GM19099 (cell line): ENCODE data around the gene IFT88.

Source experiments
- POLR2A ChIP-seq: IDR thresholded peaks from 3 replicates; pipeline ENCODE4 v1.6.1; 2011; ENCODE audit warnings: low read depth; ENCODE audit not compliant: insufficient read length; ENCODE audit errors: extremely low read depth

IFT88 gene, protein sequence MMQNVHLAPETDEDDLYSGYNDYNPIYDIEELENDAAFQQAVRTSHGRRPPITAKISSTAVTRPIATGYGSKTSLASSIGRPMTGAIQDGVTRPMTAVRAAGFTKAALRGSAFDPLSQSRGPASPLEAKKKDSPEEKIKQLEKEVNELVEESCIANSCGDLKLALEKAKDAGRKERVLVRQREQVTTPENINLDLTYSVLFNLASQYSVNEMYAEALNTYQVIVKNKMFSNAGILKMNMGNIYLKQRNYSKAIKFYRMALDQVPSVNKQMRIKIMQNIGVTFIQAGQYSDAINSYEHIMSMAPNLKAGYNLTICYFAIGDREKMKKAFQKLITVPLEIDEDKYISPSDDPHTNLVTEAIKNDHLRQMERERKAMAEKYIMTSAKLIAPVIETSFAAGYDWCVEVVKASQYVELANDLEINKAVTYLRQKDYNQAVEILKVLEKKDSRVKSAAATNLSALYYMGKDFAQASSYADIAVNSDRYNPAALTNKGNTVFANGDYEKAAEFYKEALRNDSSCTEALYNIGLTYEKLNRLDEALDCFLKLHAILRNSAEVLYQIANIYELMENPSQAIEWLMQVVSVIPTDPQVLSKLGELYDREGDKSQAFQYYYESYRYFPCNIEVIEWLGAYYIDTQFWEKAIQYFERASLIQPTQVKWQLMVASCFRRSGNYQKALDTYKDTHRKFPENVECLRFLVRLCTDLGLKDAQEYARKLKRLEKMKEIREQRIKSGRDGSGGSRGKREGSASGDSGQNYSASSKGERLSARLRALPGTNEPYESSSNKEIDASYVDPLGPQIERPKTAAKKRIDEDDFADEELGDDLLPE

DNA sequence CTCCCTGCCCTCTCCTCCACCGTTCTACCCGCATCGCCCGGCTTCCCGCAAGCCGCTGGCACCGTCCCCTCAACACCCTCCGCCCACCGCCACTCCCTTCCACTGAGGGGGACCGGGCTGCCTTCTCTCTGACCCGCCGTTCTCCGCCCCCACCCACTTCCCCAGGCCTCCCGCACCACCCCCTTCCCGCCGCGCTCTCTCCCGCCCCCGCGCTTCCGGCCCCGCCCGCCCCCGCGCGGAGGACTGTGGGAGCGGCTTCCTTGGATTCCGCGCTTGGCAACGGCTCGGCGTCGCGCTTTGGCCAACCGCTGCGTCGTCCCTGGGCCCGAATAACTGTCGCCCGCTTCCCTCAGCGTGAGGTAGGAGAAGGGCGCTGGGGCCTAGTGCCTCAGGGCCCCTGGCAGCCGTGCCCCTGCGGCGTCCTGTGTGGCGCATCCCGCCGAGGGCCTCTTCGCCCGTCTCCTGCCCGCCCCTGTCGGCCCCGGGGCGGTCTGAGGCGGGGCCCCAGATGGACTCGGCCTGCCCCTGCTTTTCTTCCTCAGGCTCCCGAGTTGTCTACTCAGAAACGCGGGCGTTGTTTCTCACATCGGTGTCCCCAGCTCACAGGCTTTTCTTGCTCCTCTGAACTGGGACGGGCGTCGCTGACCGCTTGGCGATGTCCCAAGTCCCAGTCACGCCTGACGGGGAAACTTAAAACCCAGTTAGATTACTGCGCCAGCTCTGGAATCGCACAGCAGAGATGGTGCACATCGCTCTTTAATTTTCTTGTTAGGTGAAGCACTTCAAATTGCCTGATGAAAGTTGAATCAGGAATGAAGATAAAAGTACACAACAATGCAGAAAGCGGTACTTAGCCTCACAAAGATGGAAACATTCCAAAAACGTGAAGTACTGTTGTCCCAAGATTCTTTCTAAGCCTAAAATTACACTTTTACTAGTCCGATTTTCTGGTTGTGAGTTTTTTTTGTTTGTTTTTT, at the start of gene IFT88:
TSS of gene IFT88 (plus strand) at position 260 of the 977 bp plus-strand sequence. CDS start 7,229 bp downstream, outside the sequence.
- peak; percentile 74 for TF ChIP-seq POLR2A

DNA sequence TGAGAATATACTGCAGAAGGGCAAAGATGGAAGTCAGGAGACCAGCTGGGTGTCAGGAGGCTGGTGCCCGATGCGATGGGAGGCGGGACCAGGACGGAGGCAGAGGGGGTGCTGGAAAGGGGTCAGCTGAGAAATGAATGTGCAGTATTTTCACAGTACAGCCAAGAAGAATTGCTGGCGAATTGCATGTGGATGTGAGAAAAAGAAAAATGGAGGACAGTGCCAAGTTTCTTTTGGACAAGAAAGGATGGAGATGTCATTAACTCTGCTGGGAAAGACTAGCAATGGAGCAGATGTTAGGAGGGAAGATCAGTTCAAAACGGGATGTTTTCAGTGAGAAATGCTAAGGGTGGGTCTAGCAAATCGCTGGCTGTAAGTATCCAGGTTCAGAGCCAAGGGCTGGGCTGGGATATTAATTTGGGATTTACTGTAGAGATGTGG, 48.3 kb upstream of the IFT88 start:
- TF ChIP-seq POLR2A, result no peak

DNA sequence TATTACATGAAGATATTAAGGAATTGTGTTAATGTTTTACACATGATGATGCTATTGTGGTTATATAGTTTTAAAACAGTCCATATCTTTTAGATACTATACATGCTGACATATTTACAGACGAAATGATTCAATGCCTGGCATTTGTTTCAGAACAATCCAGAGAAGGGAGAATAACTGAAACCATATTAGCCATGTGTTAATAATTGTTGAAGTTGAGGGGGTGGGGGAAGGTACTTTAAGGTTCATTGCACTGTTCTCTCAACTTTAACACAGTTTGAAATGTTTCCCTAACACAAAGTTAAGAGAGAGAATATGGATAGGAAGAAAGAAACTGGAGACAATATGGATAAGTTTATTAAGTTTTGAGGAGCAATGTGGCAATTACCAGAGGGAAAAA, 47.1 kb upstream of the IFT88 start:
- no peak for TF ChIP-seq POLR2A

DNA sequence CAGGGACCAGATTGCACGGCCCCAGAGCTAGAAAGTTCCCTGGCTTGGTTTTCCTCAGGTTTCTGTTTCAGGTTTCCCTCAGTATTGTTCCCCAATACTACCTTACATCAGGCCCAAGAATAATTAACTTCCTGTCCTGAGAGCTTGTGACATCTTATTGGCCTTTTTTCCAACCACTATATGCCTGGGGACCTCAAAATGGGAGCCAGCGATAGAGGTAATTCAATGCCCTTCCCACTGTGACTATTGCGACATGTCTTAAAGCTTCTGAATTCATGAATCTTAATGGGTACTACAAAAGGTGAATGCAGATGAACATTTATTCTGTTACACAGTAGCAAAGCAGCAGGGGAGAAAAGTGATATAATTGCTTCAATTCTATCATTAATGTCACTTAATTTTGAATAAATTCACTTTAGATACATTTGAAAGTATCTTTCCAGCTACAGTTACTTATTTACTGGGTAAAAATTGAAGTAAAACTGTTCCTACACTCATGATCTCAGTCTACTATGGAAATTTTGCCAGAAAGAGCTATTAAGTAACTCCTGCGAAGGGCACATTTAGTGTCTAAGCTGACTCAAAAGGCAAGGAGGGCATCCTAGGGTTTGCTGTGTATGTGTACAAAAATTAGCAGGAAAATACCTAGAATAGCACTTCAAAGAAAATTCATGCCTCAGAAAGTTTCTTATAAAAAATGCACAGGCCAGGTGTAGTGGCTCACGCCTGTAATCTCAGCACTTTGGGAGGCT, 45.4 kb upstream of the IFT88 start:
- no peak for TF ChIP-seq POLR2A

DNA sequence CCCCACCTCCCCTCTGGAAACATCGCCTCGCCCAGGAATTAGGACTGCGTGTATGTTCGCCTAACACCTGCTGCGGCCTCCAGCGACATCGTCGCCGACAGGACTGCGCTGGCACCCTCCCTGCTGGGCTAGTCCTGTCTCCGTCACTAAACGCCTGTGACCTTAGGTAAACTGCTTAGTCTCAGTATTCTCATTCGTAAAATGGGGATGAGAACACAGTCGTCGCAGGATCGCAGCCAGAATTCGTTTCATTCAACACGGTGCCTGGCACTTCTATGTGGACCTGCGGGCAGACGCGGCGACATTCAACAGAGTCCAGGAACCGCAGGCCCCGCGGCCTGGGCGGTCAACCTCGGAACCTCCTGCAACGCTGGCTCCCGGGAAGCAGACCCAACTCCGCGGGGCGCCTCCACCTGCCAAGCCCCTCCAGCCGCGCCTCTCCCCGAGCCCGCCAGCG, 41.8 kb upstream of the IFT88 start:
- TF ChIP-seq POLR2A, result no peak

DNA sequence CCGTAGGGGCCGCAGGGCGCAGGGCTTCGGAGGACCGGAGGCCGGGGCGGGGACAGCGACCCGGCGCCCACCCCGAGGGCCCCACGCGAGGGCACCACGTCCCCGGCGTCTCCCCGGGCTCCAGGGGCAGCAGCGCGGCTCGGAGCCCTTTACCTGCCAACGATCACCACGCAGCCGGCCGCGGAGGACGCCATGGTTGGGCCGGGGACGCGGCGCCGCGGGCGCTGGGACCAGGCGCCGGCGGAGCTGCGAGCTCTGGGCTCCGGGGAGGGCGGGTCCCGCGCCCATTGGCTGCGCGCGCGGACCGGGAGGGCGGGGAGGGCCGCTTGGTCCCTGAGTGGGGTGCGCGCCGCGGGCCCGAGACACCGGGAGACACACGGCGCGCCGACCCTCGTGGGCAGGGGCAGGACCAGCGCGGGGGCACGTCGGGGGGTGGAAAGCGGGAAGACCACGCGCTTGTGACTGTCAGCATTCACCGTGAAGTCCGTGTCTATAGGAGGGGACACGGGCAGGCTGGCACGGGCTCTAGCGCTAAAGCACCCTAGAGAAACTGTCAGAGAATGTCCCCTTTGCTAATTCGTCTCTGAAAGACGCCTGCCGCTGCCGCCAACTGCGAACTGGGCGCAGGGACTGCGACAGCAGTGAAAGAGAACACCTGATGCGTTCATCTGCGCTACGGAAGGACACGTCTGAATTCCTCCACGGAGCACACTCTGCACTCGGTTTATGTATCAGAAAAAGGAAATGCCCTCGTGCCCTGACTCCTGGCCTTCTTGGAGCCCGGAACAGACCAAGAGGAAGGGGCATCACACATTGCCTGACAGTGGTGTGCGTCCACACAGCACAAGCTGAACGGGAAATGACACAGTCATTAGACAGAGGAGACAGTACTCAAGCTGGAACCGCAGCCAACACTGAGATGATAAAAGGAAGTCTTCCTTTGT, 41.1 kb upstream of the IFT88 start, which contains the start of gene CRYL1:
TSS of gene CRYL1 (minus strand) at position 257 of the 944 bp plus-strand sequence. CDS start at position 194, 63 bp downstream.
- TF ChIP-seq POLR2A, result peak; percentile 76

DNA sequence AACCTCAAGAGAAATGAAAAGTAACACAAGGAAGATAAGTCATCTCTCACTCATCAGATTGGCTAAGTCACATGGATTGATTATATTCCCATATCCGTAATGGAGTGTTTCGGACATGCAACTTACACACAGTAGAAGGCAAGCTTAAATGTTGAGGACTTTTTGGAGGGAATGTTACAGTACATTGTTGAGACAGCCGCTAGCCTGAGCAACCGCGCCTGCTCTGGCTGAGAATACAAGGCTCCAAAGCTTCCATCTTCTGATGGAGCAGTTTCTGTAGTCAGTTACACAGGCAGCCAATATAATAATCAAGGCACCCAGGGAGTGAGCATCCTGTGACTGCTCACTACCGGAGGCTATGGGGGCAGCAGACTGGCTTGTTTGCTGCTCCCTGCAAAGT, 40.3 kb upstream of the IFT88 start:
- TF ChIP-seq POLR2A, result no peak

DNA sequence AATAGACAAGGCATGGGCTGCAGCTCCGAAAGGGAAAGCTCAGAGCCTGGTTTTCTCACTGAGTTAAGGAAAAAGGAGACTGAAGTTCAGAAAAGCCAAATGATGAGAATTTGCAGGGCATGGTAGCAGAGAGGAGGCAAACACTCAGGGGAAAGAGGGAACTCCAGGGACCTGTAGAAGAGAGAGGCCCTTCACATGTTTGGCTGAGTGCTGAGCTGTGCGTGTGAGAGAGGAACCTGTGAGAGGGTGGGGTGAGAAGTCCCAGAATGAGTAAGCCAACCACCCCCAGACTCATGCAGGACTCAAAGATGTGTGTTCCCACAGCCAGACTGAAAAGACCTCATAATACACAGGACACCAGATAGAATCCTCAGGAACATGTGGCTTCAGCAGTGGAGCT, 38.5 kb upstream of the IFT88 start:
- TF ChIP-seq POLR2A, result no peak

DNA sequence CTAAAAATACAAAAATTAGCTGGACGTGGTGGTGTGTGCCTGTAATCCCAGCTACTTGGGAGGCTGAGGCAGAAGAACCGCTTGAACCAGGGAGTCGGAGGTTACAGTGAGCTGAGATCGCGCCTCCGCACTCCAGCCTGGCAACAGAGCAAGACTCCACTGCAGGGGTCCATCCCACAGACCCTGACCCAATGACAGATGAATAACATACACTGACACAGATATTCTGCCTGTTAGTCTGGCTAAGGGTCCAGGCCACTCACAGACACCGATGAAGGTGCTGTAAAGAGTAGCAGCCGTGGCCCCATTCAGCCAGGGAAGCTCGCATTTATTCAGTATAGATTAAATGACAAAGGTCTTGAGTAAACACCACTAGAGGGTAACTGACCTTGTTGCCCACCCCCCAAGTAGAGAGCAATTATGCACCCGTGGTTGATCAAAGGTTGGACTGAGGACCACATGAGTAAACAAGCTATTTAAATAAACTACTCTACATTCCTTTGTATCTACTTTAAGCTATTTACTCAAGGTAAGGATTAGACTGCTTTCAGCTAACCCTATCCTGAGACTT, 32.8 kb upstream of the IFT88 start:
- no peak for TF ChIP-seq POLR2A

DNA sequence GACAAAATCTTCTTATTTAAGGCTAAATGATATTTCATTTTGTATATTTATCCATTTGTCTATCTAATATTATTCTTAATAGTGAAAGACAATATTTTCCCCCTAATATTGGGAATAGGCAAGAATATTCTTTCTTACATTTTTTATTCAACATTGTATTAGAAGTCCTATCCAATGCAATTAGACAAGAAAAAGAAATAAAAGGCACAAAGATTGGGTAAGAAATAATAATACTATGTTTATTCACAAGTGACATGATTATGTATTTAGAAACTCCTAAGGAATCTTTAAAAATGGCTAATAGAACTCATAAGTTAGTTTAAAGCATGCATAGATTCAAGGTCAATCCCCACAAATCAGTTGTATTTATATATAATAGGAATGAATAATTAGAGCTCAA, 30.0 kb upstream of the IFT88 start:
- TF ChIP-seq POLR2A, result no peak

DNA sequence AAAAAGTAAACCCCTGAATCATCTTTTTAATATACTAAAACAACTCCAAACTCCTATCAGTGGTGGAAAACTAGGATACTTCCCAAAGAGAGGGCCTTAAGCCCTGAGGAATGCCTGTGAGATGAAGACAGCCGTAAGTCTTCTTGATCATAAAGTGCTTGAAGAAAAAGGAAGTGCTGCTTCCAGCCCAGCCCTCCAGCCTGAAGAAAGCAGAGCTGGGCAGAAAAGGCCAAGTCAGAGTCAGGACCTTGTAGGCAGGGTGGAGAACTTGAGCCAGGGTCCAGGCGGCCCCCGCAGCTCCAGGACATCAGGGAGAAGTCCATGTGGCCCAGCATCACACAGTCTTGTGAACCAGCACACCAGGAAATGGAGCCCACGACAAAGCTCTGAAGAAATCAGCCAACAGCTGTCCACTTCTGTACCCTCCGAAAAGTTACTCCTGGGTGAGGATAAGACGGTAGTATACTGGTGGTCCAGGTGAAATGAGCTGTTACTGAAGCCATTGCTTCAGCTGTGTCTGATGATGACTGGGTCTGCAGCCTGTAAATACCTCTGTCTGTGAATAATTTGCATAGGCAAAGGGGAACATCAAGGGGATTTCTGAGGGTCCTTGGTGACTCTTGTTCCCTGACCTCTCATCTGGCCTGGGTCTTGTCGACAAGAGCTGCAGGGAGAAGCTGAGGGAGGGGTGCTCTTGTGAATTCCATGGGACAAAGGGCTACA, 22.6 kb upstream of the IFT88 start:
- peak; percentile 62 for TF ChIP-seq POLR2A

DNA sequence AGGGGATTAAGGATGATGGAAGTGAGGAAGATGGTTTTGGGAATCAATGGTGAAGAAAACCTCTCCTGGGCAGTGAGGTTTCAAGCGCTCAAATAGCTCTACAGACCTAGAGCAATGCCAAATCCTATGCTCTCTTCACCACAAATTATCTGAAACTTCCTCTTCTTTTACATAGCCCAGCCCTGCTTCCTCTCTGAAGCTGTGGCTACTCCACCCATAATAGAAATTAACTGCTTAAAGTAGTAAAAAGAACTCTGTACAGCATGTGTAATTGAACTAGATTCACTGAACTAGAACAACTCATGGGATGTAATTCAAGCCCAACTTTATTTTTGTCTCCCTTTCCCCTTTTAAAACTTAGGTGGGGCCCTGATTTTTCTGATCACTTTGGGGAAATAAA, 20.4 kb upstream of the IFT88 start:
- TF ChIP-seq POLR2A, result no peak
